MM.1S (cell line): ENCODE data around the gene CHCHD6.

Experiments used
- DNase-seq: peaks from one replicate; pipeline ENCODE4 v3.0.0-alpha.2; 2015
- H2AFZ ChIP-seq: fragments of 300-600 bp; sonication (generic); 2 replicates; pipeline ENCODE4 v1.6.0; 2016; ENCODE audit warnings: antibody characterized with exemption, low read length
- H3F3A ChIP-seq: fragments of 300-600 bp; sonication (generic); 2 replicates; pipeline ENCODE4 v1.6.1; 2016; ENCODE audit warnings: mild to moderate bottlenecking, antibody characterized with exemption, low read length, moderate library complexity, mixed read lengths; ENCODE audit not compliant: insufficient read depth
- H3K27ac ChIP-seq: fragments of 300-600 bp; sonication (generic); 2 replicates; pipeline ENCODE4 v1.5.1; 2016; ENCODE audit warnings: mild to moderate bottlenecking, low read length
- H3K27me3 ChIP-seq: fragments of 300-600 bp; sonication (generic); replicated peaks from 2 replicates; pipeline ENCODE4 v1.6.0; 2016; ENCODE audit warnings: low read length; ENCODE audit not compliant: insufficient read depth
- H3K36me3 ChIP-seq: fragments of 300-600 bp; sonication (generic); replicated peaks from 2 replicates; pipeline ENCODE4 v1.6.1; 2016; ENCODE audit warnings: mild to moderate bottlenecking, low read length, mixed read lengths; ENCODE audit not compliant: insufficient read depth
- H3K4me1 ChIP-seq: fragments of 300-600 bp; sonication (generic); 2 replicates; pipeline ENCODE4 v1.6.1; 2016; ENCODE audit warnings: low read length, mixed read lengths
- H3K4me2 ChIP-seq: fragments of 300-600 bp; sonication (generic); 2 replicates; pipeline ENCODE4 v1.6.0; 2016; ENCODE audit warnings: low read depth, low read length
- H3K4me3 ChIP-seq: fragments of 300-600 bp; sonication (generic); 2 replicates; pipeline ENCODE4 v1.5.1; 2016; ENCODE audit warnings: low read length, mixed read lengths
- H3K79me2 ChIP-seq: fragments of 300-600 bp; sonication (generic); 2 replicates; pipeline ENCODE4 v1.6.1; 2016; ENCODE audit warnings: mixed run types, low read length, mixed read lengths
- H3K9ac ChIP-seq: fragments of 300-600 bp; sonication (generic); 2 replicates; pipeline ENCODE4 v1.6.1; 2016; ENCODE audit warnings: low read length, mixed read lengths
- H3K9me2 ChIP-seq: fragments of 300-600 bp; sonication (generic); replicated peaks from 2 replicates; pipeline ENCODE4 v1.6.1; 2016; ENCODE audit warnings: mild to moderate bottlenecking, low read length, mixed read lengths; ENCODE audit not compliant: insufficient read depth
- H3K9me3 ChIP-seq: fragments of 300-600 bp; sonication (generic); replicated peaks from 2 replicates; pipeline ENCODE4 v1.6.1; 2016; ENCODE audit warnings: mild to moderate bottlenecking, low read length, mixed read lengths; ENCODE audit not compliant: insufficient read depth
- H4K20me1 ChIP-seq: fragments of 300-600 bp; sonication (generic); 2 replicates; pipeline ENCODE4 v1.6.1; 2016; ENCODE audit warnings: mild to moderate bottlenecking, low read length, moderate library complexity, mixed read lengths; ENCODE audit not compliant: insufficient read depth
- EZH2 ChIP-seq: fragments of 300-600 bp; sonication (generic); optimal IDR thresholded peaks from 2 replicates; pipeline ENCODE3; 2017; ENCODE audit warnings: low read depth, mild to moderate bottlenecking, antibody characterized with exemption, low read length, mixed read lengths
- EZH2phosphoT487 ChIP-seq: fragments of 300-600 bp; sonication (generic); IDR thresholded peaks from 2 replicates; pipeline ENCODE4 v1.6.1; 2018; ENCODE audit warnings: antibody characterized with exemption, low read length
- TF ChIP-seq, protein P1 (sequence below): fragments of 300-600 bp; sonication (generic); IDR thresholded peaks from 2 replicates; pipeline ENCODE4 v1.5.1; 2016; ENCODE audit warnings: antibody characterized with exemption, low read length, mixed read lengths

CHCHD6 gene

DNA sequence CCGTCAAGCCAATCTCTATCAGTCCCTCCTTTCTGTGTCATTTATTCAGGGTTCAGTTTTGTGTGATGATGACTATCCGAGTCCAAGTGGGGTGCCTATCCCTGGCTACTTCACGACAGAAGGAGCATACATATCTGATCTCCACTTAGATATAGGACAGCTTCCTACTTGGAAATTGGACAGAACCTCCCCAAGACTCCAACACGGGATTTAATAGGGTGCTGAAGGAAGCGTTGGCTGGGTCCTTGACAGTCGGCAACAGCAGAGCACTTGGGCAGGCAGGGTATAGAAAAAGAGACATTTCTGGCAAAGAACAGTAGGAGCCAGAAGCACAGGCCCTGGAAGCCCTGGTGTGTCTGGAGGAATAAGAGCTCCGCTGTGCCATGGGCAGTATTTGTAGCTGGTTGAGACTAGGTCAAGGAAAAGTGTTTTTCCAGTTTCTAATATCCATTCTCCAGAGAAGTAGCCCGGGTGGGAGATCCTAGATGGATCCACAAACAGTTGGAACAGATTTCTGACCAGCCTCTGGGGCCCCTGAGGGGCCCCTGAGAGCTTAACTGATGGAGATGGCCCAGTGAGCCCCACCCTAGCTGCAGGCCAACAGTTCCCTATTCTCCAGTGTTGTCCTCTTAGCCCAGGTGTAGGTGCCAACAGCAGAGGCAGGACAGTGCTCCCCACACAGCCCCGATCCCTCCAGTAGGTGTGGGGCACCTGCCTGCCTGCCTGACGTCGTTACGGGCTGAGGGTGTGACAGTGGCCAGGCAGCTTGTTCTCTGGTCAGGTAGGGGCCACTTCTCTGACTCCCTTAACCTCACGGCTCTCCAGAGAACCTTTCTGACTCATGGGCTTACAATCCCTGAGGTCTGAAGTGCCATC lies 130.8 kb downstream of the CHCHD6 start:
- no peaks in the 10 kb centered on the region for H3K4me1 ChIP-seq
- H2AFZ ChIP-seq, result no peak overlapping the region
- H3K27ac ChIP-seq, result no peak overlapping the region
- H3K9me2 ChIP-seq, result no peaks in the 10 kb centered on the region
- H3K4me2 ChIP-seq, result no peak overlapping the region
- no peak for DNase-seq
- H3K9me3 ChIP-seq, result no peaks in the 10 kb centered on the region
- no peak overlapping the region for H3K9ac ChIP-seq
- TF ChIP-seq, protein P1, sequence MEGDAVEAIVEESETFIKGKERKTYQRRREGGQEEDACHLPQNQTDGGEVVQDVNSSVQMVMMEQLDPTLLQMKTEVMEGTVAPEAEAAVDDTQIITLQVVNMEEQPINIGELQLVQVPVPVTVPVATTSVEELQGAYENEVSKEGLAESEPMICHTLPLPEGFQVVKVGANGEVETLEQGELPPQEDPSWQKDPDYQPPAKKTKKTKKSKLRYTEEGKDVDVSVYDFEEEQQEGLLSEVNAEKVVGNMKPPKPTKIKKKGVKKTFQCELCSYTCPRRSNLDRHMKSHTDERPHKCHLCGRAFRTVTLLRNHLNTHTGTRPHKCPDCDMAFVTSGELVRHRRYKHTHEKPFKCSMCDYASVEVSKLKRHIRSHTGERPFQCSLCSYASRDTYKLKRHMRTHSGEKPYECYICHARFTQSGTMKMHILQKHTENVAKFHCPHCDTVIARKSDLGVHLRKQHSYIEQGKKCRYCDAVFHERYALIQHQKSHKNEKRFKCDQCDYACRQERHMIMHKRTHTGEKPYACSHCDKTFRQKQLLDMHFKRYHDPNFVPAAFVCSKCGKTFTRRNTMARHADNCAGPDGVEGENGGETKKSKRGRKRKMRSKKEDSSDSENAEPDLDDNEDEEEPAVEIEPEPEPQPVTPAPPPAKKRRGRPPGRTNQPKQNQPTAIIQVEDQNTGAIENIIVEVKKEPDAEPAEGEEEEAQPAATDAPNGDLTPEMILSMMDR, result no peak
- H4K20me1 ChIP-seq, result no peaks in the 10 kb centered on the region
- no peak overlapping the region for H3K4me3 ChIP-seq
- H3F3A ChIP-seq, result no peaks in the 10 kb centered on the region
- H3K79me2 ChIP-seq, result no peaks in the 10 kb centered on the region
- H3K36me3 ChIP-seq, result no peaks in the 10 kb centered on the region
- no peaks in the 10 kb centered on the region for H3K27me3 ChIP-seq

DNA sequence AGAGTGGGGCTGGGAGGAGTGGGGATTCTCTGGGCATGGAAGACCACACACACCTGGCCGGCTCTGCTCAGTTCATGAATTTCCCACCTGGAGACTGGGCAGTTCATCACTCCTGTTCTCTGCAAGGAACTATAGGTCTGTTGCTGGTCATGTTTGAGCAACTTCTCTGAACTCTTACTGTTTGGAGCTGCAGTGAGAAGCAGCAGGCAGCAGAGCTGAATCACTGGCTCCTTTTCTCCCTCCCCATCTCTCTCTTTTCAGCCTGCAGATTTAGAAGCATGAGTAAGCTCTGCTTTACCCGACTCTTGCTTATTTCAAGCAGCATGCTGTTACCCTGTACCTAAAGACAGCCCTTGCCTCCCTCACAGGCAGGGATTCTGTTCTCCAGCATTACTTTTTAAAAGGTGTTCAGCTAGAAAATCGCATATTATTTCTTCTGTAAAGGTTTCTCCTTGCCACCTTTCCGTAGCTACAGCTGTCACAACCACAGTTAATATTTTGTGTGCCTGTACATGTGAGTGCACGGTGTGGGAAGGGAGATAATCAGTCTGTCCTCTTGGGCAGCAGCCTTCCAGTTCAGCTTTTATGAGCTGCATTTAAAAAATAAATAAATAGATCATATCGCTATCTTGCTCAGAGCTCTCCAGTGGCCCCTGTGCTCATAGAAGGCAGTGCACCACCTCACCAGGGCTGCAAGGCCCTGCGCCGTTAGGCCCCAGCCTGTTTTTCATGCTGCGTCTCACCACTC lies 131.6 kb downstream of the CHCHD6 start:
- Histone ChIP-seq H2AFZ (no peak overlapping the region), H3K27ac (no peak overlapping the region), H3K4me1 (no peaks in the 10 kb centered on the region), H3K9me3 (no peaks in the 10 kb centered on the region), H3K9ac (no peak overlapping the region), H3F3A (no peaks in the 10 kb centered on the region), H3K4me3 (no peak overlapping the region), H3K4me2 (no peak overlapping the region), H4K20me1 (no peaks in the 10 kb centered on the region), H3K27me3 (no peaks in the 10 kb centered on the region), H3K9me2 (no peaks in the 10 kb centered on the region), H3K36me3 (no peaks in the 10 kb centered on the region), H3K79me2 (no peaks in the 10 kb centered on the region)
- DNase-seq, result no peak
- TF ChIP-seq EZH2, result no peak
- TF ChIP-seq, protein P1, result no peak
- TF ChIP-seq EZH2phosphoT487, result no peak

DNA sequence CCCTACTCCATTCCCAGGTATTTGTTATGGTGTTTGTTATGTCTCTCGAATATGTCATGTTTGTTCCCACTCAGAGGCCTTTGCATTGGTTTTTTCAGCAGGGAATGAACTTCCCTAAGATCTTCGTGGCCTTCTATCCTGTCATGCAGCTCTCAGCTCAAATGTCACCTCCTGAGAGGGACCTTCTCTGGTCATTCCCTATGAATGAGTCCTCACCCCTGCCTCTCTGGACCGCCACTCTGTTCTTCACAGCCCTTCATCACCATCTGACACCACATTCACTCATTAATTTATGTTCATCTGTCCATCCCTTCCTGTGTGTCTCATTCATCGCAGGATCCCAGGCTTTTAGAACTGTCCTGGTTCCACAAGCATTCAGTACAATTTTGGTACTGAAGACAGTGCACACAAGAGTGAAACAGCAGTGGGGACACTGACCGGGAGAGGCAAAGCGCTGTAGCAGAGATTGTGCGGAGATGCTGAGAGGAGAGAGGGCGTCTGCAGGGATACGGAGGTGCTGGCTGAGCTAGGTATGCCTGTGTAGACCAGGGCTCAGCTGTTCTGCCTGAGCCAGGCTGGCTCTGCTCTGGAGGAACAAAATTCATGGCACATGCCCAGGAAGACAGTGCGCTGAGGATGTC lies 132.3 kb downstream of the CHCHD6 start:
- Histone ChIP-seq H3K4me2 (no peak overlapping the region), H3K27me3 (no peaks in the 10 kb centered on the region), H3K36me3 (no peaks in the 10 kb centered on the region), H3K79me2 (no peaks in the 10 kb centered on the region), H3K9me3 (no peaks in the 10 kb centered on the region), H2AFZ (no peak overlapping the region), H3K27ac (no peak overlapping the region), H3K9ac (no peak overlapping the region), H3K9me2 (no peaks in the 10 kb centered on the region), H3K4me1 (no peaks in the 10 kb centered on the region), H4K20me1 (no peaks in the 10 kb centered on the region), H3F3A (no peaks in the 10 kb centered on the region), H3K4me3 (no peak overlapping the region)
- DNase-seq, result no peak
- TF ChIP-seq EZH2 (no peak), EZH2phosphoT487 (no peak)
- TF ChIP-seq, protein P1, result no peak
